Measurements from ENCODE around the gene TCF12. TPM values are rescaled to one million over a fixed set of nuclear protein-coding genes. Genes with fewer than 3 reads are reported as not detected.

TCF12 gene
- total and polyA plus RNA-seq, 2 of the 8 experiments (the other 6 are each of a cell fraction or from before 2014, with no cell fraction given), result 85.8 to 101 TPM

DNA sequence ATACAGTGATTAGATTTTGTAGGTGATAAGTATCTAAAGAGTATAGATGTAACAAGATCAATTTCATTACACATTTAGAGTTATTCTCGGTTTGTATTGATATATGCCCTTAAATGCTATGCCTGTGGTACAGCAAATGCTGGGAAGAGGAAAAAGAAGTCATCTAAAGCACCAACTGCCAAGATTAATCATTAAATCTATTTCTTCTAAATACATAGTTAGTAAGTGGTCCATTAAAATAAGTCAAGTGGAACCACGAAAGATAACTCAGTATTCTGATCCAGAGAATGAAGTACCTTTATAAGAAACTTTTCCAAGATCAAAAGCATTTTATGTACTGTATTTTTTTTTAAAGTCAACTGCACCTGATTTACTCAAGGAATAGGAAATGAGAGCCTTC, 315.7 kb downstream of the TCF12 start:
- Histone ChIP-seq H3K27ac (ENCODE audit: low read depth, low read length) (no peak overlapping the region), H2AK5ac (ENCODE audit: low read depth, low read length) (no peak overlapping the region), H3K36me3 (ENCODE audit: control insufficient read depth in 2 of 4, insufficient read depth in 4 of 4, low read length in 3 of 4) (peaks cover 2 to 24% (median 13%) of the 10 kb centered on the region in 4 experiments; a peak in 6 of 8 replicates), H2BK20ac (ENCODE audit: low read length) (no peak overlapping the region), H4K20me1 (replicated peaks in 1 of 2; ENCODE audit: control insufficient read depth in 1 of 2, insufficient read depth in 2 of 2, low read length in 2 of 2) (peaks cover 0 to 3% of the 10 kb centered on the region in 2 experiments), H3K4me3 (ENCODE audit: extremely low read depth in 1 of 4, insufficient read depth in 2 of 4, low read depth in 3 of 4, low read length in 4 of 4) (no peak overlapping the region), H3K9me3 (ENCODE audit: insufficient read depth in 2 of 2, low read depth in 1 of 2, low read length in 1 of 2) (no peaks in the 10 kb centered on the region), H3K79me2 (ENCODE audit: control insufficient read depth in 1 of 2, insufficient read depth in 2 of 2, low read length in 2 of 2) (peaks cover 0 to 2% of the 10 kb centered on the region in 2 experiments; a peak in 1 of 4 replicates), H2BK120ac (replicated peaks; ENCODE audit: low read depth, low read length) (no peak overlapping the region), H3K4me2 (ENCODE audit: insufficient read depth in 1 of 2, low read depth in 2 of 2, low read length in 2 of 2) (no peak overlapping the region), H3K4ac (replicated peaks; ENCODE audit: insufficient read length, low read depth, low read length) (no peak overlapping the region), H4K5ac (ENCODE audit: insufficient read length, low read depth, low read length) (no peak overlapping the region), H3K56ac (replicated peaks; ENCODE audit: insufficient read length, low read depth, low read length) (no peak overlapping the region), H3K27me3 (replicated peaks in 1 of 4; ENCODE audit: control insufficient read depth in 3 of 4, extremely low read depth in 1 of 4, insufficient read depth in 3 of 4, low read length in 3 of 4) (no peaks in the 10 kb centered on the region), H4K8ac (ENCODE audit: extremely low read depth, insufficient read depth, low read length) (no peak overlapping the region), H3K9ac (replicated peaks in 1 of 4; ENCODE audit: extremely low read depth in 1 of 4, low read depth in 3 of 4, low read length in 3 of 4) (no peak overlapping the region), H3K4me1 (replicated peaks in 1 of 4; ENCODE audit: control insufficient read depth in 3 of 4, insufficient read depth in 4 of 4, low read length in 3 of 4) (peaks cover 0 to 11% (median 3%) of the 10 kb centered on the region in 4 experiments; a peak in 3 of 7 replicates), H3K23ac (ENCODE audit: insufficient read length) (no peak overlapping the region), H2BK12ac (ENCODE audit: low read depth, low read length) (no peak overlapping the region), H4K91ac (replicated peaks; ENCODE audit: insufficient read length, low read length) (no peak overlapping the region), H2BK5ac (ENCODE audit: low read depth, low read length) (no peak overlapping the region), H3K23me2 (ENCODE audit: low read depth, low read length) (no peaks in the 10 kb centered on the region), H3K14ac (ENCODE audit: insufficient read length) (no peak overlapping the region), H3K79me1 (ENCODE audit: low read depth, low read length) (no peaks in the 10 kb centered on the region), H2BK15ac (ENCODE audit: low read length) (no peak overlapping the region), H2AFZ (ENCODE audit: low read length) (no peak overlapping the region), H3K18ac (ENCODE audit: extremely low read depth, low read length) (no peak overlapping the region)
- CTCF ChIA-PET (ENCODE audit: partially characterized antibody), result interaction anchor here (0.9 kb wide), 1 partner anchor 88 kb away, joined by 3 read pairs; no protein-coding TSS in a partner anchor
- POLR2A ChIA-PET (ENCODE audit: partially characterized antibody), result no interaction called here
- WGBS, 2 experiments (ENCODE audit: extremely low coverage in 1 of 2, insufficient coverage in 1 of 2, insufficient read length in 1 of 2, insufficient replicate concordance in 2 of 2, low coverage in 1 of 2, low lambda C conversion rate in 2 of 2, missing lambda C conversion rate in 1 of 2), result 87% methylated on average over 2 of the region's 2 CpGs; no CpG with 5 or more reads in 1 of the 2 experiments
- TF ChIP-seq SIX5 (IDR thresholded peaks at IDR 0.05; ENCODE audit: low read depth, low read length) (no peak), CBX5 (IDR thresholded peaks at IDR 0.05; ENCODE audit: low read depth, low read length) (no peak), SP4 (IDR thresholded peaks at IDR 0.05; ENCODE audit: low read length) (no peak), ZNF274 (IDR thresholded peaks at IDR 0.05; ENCODE audit: borderline replicate concordance, extremely low read depth, low read length) (no peak), CHD2 (IDR thresholded peaks at IDR 0.05; ENCODE audit: low read length) (no peak), SRF (IDR thresholded peaks at IDR 0.05; ENCODE audit: low read depth, low read length) (no peak), BCL11A (IDR thresholded peaks at IDR 0.05; ENCODE audit: low read depth in 2 of 2, low read length in 2 of 2) (no peak), SAP30 (IDR thresholded peaks at IDR 0.05; ENCODE audit: insufficient read depth, insufficient replicate concordance, low read length) (no peak), RFX5 (IDR thresholded peaks at IDR 0.05; ENCODE audit: borderline replicate concordance, low read depth, low read length) (no peak)
- TF ChIP-seq, protein P1, sequence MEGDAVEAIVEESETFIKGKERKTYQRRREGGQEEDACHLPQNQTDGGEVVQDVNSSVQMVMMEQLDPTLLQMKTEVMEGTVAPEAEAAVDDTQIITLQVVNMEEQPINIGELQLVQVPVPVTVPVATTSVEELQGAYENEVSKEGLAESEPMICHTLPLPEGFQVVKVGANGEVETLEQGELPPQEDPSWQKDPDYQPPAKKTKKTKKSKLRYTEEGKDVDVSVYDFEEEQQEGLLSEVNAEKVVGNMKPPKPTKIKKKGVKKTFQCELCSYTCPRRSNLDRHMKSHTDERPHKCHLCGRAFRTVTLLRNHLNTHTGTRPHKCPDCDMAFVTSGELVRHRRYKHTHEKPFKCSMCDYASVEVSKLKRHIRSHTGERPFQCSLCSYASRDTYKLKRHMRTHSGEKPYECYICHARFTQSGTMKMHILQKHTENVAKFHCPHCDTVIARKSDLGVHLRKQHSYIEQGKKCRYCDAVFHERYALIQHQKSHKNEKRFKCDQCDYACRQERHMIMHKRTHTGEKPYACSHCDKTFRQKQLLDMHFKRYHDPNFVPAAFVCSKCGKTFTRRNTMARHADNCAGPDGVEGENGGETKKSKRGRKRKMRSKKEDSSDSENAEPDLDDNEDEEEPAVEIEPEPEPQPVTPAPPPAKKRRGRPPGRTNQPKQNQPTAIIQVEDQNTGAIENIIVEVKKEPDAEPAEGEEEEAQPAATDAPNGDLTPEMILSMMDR (IDR thresholded peaks at IDR 0.05; ENCODE audit: control extremely low read depth in 1 of 3, insufficient read depth in 1 of 3, low read depth in 1 of 3, low read length in 3 of 3), result no peak
- DNase-seq (ENCODE audit: low read depth in 1 of 2, low spot score in 2 of 2) (no peak), FAIRE-seq (no peak)
